HL-60 (cell line): ENCODE data around the gene DPP6.

Source experiments
- GABPA ChIP-seq: IDR thresholded peaks from 2 replicates; pipeline ENCODE4 v1.6.1; 2012; ENCODE audit warnings: low read depth
- POLR2AphosphoS5 ChIP-seq: IDR thresholded peaks from 2 replicates; pipeline ENCODE4 v1.6.1; 2012; ENCODE audit warnings: low read depth
- SPI1 ChIP-seq: IDR thresholded peaks from 2 replicates; pipeline ENCODE4 v1.6.1; 2012; ENCODE audit warnings: low read depth, mild to moderate bottlenecking, borderline replicate concordance
- TF ChIP-seq, protein P1 (sequence below): IDR thresholded peaks from one replicate; pipeline ENCODE4 v1.5.1; 2011; ENCODE audit warnings: low read length, control low read depth, inconsistent platforms; ENCODE audit not compliant: insufficient read depth
- TF ChIP-seq, protein P2 (sequence below): IDR thresholded peaks from 2 replicates; pipeline ENCODE4 v1.6.1; 2012; ENCODE audit warnings: low read depth; ENCODE audit not compliant: insufficient replicate concordance

DNA sequence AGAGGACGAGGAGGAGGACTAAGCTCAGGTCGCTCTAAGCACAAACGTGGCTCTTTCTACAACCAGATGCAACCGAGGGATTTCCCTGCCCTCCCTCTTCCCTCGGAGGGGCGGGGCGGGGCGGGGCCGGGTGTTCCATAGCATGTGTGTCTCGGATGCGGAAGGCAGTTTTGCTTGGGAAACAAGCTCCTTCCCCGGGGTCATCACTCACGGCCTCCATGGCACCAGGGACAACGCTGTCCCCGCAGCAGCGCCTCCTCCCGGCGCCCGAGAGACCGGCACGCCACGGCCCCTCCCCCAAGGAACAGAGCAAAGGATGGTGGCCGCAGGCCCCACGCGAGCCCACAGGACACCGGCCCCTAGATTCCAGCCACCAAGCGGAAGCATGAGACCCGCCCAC lies 840.3 kb downstream of the DPP6 start:
- TF ChIP-seq, protein P1, sequence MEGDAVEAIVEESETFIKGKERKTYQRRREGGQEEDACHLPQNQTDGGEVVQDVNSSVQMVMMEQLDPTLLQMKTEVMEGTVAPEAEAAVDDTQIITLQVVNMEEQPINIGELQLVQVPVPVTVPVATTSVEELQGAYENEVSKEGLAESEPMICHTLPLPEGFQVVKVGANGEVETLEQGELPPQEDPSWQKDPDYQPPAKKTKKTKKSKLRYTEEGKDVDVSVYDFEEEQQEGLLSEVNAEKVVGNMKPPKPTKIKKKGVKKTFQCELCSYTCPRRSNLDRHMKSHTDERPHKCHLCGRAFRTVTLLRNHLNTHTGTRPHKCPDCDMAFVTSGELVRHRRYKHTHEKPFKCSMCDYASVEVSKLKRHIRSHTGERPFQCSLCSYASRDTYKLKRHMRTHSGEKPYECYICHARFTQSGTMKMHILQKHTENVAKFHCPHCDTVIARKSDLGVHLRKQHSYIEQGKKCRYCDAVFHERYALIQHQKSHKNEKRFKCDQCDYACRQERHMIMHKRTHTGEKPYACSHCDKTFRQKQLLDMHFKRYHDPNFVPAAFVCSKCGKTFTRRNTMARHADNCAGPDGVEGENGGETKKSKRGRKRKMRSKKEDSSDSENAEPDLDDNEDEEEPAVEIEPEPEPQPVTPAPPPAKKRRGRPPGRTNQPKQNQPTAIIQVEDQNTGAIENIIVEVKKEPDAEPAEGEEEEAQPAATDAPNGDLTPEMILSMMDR: no peak
- TF ChIP-seq POLR2AphosphoS5 (no peak), GABPA (no peak), SPI1 (no peak)
- TF ChIP-seq, protein P2, sequence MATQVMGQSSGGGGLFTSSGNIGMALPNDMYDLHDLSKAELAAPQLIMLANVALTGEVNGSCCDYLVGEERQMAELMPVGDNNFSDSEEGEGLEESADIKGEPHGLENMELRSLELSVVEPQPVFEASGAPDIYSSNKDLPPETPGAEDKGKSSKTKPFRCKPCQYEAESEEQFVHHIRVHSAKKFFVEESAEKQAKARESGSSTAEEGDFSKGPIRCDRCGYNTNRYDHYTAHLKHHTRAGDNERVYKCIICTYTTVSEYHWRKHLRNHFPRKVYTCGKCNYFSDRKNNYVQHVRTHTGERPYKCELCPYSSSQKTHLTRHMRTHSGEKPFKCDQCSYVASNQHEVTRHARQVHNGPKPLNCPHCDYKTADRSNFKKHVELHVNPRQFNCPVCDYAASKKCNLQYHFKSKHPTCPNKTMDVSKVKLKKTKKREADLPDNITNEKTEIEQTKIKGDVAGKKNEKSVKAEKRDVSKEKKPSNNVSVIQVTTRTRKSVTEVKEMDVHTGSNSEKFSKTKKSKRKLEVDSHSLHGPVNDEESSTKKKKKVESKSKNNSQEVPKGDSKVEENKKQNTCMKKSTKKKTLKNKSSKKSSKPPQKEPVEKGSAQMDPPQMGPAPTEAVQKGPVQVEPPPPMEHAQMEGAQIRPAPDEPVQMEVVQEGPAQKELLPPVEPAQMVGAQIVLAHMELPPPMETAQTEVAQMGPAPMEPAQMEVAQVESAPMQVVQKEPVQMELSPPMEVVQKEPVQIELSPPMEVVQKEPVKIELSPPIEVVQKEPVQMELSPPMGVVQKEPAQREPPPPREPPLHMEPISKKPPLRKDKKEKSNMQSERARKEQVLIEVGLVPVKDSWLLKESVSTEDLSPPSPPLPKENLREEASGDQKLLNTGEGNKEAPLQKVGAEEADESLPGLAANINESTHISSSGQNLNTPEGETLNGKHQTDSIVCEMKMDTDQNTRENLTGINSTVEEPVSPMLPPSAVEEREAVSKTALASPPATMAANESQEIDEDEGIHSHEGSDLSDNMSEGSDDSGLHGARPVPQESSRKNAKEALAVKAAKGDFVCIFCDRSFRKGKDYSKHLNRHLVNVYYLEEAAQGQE: no peak
